ENCODE results near the gene KRT2. TPM values are rescaled to one million over a fixed set of nuclear protein-coding genes. Genes with fewer than 3 reads are reported as not detected.

Gene KRT2
- total and polyA plus RNA-seq, 2 donors (not counting 3 experiments of a cell fraction or from before 2014, with no cell fraction given), result not detected

DNA sequence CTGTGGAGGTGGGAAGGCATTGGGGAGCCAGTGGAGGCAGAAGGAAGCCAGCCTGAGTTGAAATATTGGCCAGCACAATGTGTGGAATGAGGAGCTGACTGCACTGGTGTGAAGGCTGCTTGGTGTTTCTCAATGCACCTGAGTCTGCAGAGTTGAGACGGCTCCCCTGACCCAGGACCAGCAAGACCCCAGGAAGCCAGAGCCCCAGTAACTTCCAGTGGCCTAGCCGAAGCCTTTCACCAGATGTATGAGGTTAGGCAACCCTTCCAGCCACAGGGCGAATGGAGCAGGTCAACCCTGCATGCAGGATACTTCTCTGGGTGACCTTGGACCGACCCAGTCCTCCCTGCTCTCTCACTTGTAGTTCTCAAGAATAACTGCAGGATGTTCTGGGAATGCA is 20.7 kb downstream of the KRT2 start:
- FAIRE-seq, result no peak
- Histone ChIP-seq H3K36me3 (ENCODE audit: control insufficient read depth in 2 of 2, extremely low read depth in 1 of 2, insufficient read depth in 2 of 2, low read length in 2 of 2) (no peaks in the 10 kb centered on the region), H3K27ac (ENCODE audit: insufficient read depth, low read depth, low read length) (no peak overlapping the region), H3K79me2 (ENCODE audit: control insufficient read depth, insufficient read depth, low read length) (no peaks in the 10 kb centered on the region), H3K4me2 (ENCODE audit: insufficient read depth, low read length) (no peak overlapping the region), H4K20me1 (replicated peaks; ENCODE audit: control insufficient read depth, extremely low read depth, insufficient read depth, low read length) (no peaks in the 10 kb centered on the region), H3K4me3 (replicated peaks in 1 of 3; ENCODE audit: insufficient read depth in 1 of 3, low read depth in 1 of 3, low read length in 3 of 3) (no peak overlapping the region), H3K4me1 (ENCODE audit: control insufficient read depth, extremely low read depth, insufficient read depth, low read length) (no peaks in the 10 kb centered on the region), H3K9me3 (replicated peaks; ENCODE audit: control insufficient read depth, insufficient read depth, low read length) (no peaks in the 10 kb centered on the region), H3K9ac (replicated peaks; ENCODE audit: extremely low read depth, insufficient read depth, low read length) (no peak overlapping the region), H2AFZ (ENCODE audit: low read depth, low read length) (no peak overlapping the region), H3K9me1 (replicated peaks; ENCODE audit: control insufficient read depth, extremely low read depth, insufficient read depth, low read length) (no peaks in the 10 kb centered on the region), H3K27me3 (ENCODE audit: control insufficient read depth in 2 of 2, insufficient read depth in 2 of 2, low read length in 2 of 2) (peaks cover 7% of the 10 kb centered on the region in 2 experiments)
- no TSS peak for BruUV-seq (replicated peaks)
- CTCF ChIA-PET, result no interaction called here
- POLR2A ChIA-PET, result no interaction called here
- intact Hi-C loops (cut with micrococcal nuclease), result no loop called here
- no peak for TF ChIP-seq JUN (IDR thresholded peaks at IDR 0.05; ENCODE audit: borderline replicate concordance, insufficient read depth, insufficient read length, low read depth)
- no peak for TF ChIP-seq FOS (IDR thresholded peaks at IDR 0.05; ENCODE audit: borderline replicate concordance, insufficient read depth, low read length)
- no peak for TF ChIP-seq GATA2 (IDR thresholded peaks at IDR 0.05; ENCODE audit: insufficient read depth, insufficient read length, low read depth, low read length)
- TF ChIP-seq MYC (IDR thresholded peaks at IDR 0.05; ENCODE audit: low read depth, low read length), result no peak
- TF ChIP-seq, protein P1, sequence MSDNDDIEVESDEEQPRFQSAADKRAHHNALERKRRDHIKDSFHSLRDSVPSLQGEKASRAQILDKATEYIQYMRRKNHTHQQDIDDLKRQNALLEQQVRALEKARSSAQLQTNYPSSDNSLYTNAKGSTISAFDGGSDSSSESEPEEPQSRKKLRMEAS (IDR thresholded peaks at IDR 0.05; ENCODE audit: insufficient read depth, insufficient read length), result no peak
- no peak for TF ChIP-seq POLR2AphosphoS5 (IDR thresholded peaks at IDR 0.05; ENCODE audit: insufficient read depth, low read depth, low read length)
- no peak for TF ChIP-seq POLR2A (IDR thresholded peaks at IDR 0.05; ENCODE audit: low read depth, low read length)
- TF ChIP-seq, protein P2, sequence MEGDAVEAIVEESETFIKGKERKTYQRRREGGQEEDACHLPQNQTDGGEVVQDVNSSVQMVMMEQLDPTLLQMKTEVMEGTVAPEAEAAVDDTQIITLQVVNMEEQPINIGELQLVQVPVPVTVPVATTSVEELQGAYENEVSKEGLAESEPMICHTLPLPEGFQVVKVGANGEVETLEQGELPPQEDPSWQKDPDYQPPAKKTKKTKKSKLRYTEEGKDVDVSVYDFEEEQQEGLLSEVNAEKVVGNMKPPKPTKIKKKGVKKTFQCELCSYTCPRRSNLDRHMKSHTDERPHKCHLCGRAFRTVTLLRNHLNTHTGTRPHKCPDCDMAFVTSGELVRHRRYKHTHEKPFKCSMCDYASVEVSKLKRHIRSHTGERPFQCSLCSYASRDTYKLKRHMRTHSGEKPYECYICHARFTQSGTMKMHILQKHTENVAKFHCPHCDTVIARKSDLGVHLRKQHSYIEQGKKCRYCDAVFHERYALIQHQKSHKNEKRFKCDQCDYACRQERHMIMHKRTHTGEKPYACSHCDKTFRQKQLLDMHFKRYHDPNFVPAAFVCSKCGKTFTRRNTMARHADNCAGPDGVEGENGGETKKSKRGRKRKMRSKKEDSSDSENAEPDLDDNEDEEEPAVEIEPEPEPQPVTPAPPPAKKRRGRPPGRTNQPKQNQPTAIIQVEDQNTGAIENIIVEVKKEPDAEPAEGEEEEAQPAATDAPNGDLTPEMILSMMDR (IDR thresholded peaks at IDR 0.05; ENCODE audit: extremely low read depth in 1 of 2, insufficient read depth in 1 of 2, low read depth in 1 of 2, low read length in 2 of 2), result no peak
- no peak for TF ChIP-seq EZH2 (IDR thresholded peaks at IDR 0.05; ENCODE audit: borderline replicate concordance, low read depth, low read length, severe bottlenecking)
- dilution Hi-C loops (cut with MboI; ENCODE audit: extremely low pct_ligation_motif_present, low sequenced_read_pairs), result no loop called here
- DNase-seq (ENCODE audit: low read depth, low spot score), result no peak

Data from endothelial cell of umbilical vein (primary cell).